ENCODE measurements around the gene PTPRS. TPM values are rescaled to one million over a fixed set of nuclear protein-coding genes. Genes with fewer than 3 reads are reported as not detected.

The PTPRS gene
- total and polyA plus RNA-seq, 2 of the 13 experiments (the other 11 are each of a cell fraction or from before 2014, with no cell fraction given) = 32.7 to 43.9 TPM

DNA sequence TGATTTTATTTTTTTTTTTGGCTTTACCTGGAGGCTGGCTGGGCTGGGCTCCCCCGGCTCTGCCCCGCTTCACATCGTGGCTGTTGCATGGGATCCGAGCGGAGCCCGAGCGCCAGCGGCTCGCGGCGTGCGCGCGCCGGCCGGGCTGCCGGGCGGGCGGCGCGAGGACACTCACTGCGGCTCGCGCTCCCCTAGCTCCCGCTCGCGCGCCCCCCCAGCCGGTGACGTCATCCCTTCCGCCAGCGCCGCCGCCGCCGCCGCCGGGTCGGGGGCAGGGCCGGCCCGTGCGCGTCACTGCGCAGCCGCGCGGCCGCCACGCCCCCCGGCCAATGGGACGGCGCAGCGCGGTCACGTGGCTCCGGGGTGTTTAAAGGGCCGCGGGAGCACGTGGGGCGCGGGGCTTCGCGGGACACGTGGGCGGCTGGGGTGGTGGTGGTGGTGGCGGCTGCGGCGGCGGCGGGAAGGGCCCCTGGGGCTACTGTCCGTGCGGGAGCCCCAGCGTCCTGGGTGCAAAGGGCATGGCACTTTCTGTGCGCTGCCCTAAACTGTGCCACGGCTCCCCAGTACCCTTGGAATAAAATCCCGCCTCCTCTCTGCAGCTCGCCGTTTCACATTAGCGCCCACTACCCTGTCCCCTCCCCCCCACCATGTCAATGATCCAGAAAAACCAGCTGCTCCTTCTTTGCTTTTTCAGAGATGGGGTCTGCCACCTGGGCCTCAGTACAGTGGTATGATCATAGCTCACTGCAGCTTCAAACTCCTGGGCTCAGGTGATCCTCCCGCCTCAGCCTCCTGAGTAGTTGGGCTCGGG lies at the start of gene PTPRS (continued):
- TF ChIP-seq, protein P1, sequence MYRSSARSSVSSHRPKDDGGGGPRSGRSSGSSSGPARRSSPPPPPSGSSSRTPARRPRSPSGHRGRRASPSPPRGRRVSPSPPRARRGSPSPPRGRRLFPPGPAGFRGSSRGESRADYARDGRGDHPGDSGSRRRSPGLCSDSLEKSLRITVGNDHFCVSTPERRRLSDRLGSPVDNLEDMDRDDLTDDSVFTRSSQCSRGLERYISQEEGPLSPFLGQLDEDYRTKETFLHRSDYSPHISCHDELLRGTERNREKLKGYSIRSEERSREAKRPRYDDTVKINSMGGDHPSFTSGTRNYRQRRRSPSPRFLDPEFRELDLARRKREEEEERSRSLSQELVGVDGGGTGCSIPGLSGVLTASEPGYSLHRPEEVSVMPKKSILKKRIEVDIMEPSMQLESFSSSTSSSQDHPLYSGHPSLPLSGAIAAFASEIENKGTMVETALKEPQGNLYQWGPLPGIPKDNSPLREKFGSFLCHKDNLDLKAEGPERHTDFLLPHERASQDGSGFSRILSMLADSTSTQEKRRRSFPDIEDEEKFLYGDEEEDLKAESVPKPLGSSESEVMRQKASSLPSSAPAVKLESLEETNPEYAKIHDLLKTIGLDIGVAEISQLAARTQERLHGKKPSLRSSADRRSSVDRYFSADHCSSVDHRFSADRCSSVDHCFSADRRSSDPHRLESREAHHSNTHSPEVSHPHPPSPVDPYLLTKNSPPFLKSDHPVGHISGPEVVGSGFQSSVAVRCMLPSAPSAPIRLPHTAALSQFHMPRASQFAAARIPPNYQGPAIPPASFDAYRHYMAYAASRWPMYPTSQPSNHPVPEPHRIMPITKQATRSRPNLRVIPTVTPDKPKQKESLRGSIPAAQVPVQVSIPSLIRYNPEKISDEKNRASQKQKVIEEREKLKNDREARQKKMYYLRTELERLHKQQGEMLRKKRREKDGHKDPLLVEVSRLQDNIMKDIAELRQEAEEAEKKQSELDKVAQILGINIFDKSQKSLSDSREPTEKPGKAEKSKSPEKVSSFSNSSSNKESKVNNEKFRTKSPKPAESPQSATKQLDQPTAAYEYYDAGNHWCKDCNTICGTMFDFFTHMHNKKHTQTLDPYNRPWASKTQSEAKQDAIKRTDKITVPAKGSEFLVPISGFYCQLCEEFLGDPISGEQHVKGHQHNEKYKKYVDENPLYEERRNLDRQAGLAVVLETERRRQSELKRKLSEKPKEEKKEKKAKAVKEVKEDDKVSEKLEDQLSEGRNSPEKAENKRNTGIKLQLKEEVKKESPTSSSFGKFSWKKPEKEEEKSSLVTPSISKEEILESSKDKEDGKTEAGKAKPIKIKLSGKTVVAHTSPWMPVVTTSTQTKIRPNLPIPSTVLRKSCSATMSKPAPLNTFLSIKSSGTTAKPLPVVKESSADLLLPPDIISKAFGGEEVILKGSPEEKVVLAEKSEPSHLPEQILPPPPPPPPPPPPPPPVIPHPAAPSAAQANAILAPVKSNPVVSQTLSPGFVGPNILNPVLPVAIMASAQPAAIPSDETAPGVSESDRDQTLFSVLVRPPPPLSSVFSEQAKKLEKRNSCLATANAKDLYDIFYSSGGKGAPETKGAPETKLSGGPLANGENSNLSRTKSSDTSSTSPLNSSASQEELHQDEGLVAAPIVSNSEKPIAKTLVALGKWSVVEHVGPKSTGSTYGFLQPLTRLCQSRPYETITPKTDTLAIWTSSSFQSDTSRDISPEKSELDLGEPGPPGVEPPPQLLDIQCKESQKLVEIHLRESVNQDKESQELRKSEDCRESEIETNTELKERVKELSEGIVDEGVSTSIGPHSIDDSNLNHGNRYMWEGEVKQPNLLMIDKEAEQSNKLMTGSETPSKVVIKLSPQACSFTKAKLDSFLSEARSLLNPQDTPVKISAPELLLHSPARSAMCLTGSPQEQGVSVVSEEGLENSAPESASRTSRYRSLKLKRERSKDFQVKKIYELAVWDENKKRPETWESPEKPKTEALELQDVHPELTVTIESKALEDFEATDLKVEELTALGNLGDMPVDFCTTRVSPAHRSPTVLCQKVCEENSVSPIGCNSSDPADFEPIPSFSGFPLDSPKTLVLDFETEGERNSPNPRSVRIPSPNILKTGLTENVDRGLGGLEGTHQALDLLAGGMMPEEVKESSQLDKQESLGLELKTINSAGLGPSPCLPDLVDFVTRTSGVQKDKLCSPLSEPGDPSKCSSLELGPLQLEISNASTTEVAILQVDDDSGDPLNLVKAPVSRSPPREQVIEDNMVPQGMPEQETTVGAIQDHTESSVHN (CRISPR knock-in tag; IDR thresholded peaks at IDR 0.05) = peak; percentile 98
- no peak for TF ChIP-seq TP53 (CRISPR knock-in tag; conservative IDR thresholded peaks at IDR 0.05)
- TF ChIP-seq, protein P2, sequence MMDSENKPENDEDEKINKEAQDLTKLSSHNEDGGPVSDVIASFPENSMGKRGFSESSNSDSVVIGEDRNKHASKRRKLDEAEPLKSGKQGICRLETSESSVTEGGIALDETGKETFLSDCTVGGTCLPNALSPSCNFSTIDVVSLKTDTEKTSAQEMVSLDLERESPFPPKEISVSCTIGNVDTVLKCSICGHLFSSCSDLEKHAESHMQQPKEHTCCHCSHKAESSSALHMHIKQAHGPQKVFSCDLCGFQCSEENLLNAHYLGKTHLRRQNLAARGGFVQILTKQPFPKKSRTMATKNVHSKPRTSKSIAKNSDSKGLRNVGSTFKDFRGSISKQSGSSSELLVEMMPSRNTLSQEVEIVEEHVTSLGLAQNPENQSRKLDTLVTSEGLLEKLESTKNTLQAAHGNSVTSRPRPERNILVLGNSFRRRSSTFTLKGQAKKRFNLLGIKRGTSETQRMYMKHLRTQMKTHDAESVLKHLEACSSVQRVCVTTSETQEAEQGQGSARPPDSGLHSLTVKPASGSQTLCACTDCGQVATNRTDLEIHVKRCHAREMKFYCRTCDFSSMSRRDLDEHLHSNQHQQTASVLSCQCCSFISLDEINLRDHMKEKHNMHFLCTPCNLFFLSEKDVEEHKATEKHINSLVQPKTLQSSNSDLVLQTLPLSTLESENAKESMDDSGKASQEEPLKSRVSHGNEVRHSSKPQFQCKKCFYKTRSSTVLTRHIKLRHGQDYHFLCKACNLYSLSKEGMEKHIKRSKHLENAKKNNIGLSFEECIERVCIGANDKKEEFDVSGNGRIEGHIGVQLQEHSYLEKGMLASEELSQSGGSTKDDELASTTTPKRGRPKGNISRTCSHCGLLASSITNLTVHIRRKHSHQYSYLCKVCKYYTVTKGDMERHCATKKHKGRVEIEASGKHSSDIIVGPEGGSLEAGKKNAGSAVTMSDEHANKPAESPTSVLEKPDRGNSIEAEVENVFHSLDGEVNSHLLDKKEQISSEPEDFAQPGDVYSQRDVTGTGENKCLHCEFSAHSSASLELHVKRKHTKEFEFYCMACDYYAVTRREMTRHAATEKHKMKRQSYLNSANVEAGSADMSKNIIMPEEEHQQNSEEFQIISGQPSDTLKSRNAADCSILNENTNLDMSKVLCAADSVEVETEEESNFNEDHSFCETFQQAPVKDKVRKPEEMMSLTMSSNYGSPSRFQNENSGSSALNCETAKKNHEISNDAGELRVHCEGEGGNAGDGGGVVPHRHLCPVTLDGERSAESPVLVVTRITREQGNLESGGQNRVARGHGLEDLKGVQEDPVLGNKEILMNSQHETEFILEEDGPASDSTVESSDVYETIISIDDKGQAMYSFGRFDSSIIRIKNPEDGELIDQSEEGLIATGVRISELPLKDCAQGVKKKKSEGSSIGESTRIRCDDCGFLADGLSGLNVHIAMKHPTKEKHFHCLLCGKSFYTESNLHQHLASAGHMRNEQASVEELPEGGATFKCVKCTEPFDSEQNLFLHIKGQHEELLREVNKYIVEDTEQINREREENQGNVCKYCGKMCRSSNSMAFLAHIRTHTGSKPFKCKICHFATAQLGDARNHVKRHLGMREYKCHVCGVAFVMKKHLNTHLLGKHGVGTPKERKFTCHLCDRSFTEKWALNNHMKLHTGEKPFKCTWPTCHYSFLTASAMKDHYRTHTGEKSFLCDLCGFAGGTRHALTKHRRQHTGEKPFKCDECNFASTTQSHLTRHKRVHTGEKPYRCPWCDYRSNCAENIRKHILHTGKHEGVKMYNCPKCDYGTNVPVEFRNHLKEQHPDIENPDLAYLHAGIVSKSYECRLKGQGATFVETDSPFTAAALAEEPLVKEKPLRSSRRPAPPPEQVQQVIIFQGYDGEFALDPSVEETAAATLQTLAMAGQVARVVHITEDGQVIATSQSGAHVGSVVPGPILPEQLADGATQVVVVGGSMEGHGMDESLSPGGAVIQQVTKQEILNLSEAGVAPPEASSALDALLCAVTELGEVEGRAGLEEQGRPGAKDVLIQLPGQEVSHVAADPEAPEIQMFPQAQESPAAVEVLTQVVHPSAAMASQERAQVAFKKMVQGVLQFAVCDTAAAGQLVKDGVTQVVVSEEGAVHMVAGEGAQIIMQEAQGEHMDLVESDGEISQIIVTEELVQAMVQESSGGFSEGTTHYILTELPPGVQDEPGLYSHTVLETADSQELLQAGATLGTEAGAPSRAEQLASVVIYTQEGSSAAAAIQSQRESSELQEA (CRISPR knock-in tag; IDR thresholded peaks at IDR 0.05; ENCODE audit: not compliant biosample characterization) = peak; percentile 99
- no peak for TF ChIP-seq TBL1XR1 (IDR thresholded peaks at IDR 0.05; ENCODE audit: borderline replicate concordance, low read length, partially characterized antibody)
- peak; percentile 99 for TF ChIP-seq ZFYVE20 (CRISPR knock-in tag; IDR thresholded peaks at IDR 0.05; ENCODE audit: borderline replicate concordance, low read depth)
- TF ChIP-seq, protein P3, sequence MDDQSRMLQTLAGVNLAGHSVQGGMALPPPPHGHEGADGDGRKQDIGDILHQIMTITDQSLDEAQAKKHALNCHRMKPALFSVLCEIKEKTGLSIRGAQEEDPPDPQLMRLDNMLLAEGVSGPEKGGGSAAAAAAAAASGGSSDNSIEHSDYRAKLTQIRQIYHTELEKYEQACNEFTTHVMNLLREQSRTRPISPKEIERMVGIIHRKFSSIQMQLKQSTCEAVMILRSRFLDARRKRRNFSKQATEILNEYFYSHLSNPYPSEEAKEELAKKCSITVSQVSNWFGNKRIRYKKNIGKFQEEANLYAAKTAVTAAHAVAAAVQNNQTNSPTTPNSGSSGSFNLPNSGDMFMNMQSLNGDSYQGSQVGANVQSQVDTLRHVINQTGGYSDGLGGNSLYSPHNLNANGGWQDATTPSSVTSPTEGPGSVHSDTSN (CRISPR knock-in tag; IDR thresholded peaks at IDR 0.05; ENCODE audit: borderline replicate concordance) = peak; percentile 96
- TF ChIP-seq ZBTB38 (CRISPR knock-in tag; IDR thresholded peaks at IDR 0.05) = peak; percentile 99
- peak; percentile 53; the same call in 1 of the 2 replicates for TF ChIP-seq ZNF143 (CRISPR knock-in tag; IDR thresholded peaks at IDR 0.05)
- peak; percentile 98 for TF ChIP-seq REPIN1 (CRISPR knock-in tag; IDR thresholded peaks at IDR 0.05; ENCODE audit: borderline replicate concordance, low read depth)
- peak; percentile 99 for TF ChIP-seq ZNF230 (CRISPR knock-in tag; IDR thresholded peaks at IDR 0.05)

All from HepG2 (cell line).